Left ventricle myocardium inferior (tissue), 1 donor: Measurements from ENCODE around the gene FIBCD1. TPM values are rescaled to one million over a fixed set of nuclear protein-coding genes. Genes with fewer than 3 reads are reported as not detected.
"Not testable (repeated sequence)": the region's sequence is repeated elsewhere in the genome, so short reads cannot be mapped to it uniquely, and the experiment has no call there.

Experiments
- DNase-seq: peaks from one replicate; pipeline ENCODE4 v3.0.0-alpha.2; 2020
- H3K27ac ChIP-seq: fragments of 200-600 bp; replicated peaks from 2 replicates; pipeline ENCODE4 v1.8.0; 2021
- H3K27me3 ChIP-seq: fragments of 200-600 bp; 2 replicates; pipeline ENCODE4 v1.8.0; 2021; ENCODE audit warnings: low read depth
- H3K36me3 ChIP-seq: fragments of 200-600 bp; 2 replicates; pipeline ENCODE4 v1.8.0; 2021
- H3K4me1 ChIP-seq: fragments of 200-600 bp; 2 replicates; pipeline ENCODE4 v1.8.0; 2021
- H3K4me3 ChIP-seq: fragments of 200-600 bp; 2 replicates; pipeline ENCODE4 v1.8.0; 2021; ENCODE audit warnings: mild to moderate bottlenecking, moderate library complexity
- H3K9me3 ChIP-seq: fragments of 200-600 bp; replicated peaks from 2 replicates; pipeline ENCODE4 v1.8.0; 2021
- intact Hi-C: fragments of 100-400 bp; cut with micrococcal nuclease; formaldehyde crosslinking; loops from one replicate; pipeline ENCODE4 v1.11.0; 2022
- total RNA-seq: library from RNA; stranded (reverse); fragmentation: NEBNext Ultra II Directional; extraction: Animal tissue kit (Norgen Biotek cat#: 25700); gene quantifications from one replicate; pipeline ENCODE4 v1.2.1, GENCODE V29; 2021
- TF ChIP-seq, protein P1 (sequence below): fragments of 200-600 bp; IDR thresholded peaks from 2 replicates; pipeline ENCODE4 v1.8.0; 2021; ENCODE audit warnings: antibody characterized with exemption, mild to moderate bottlenecking, borderline replicate concordance
- donor health status: DM: no; HTN: yes; CAD: no; lungs with severe emphysema.

FIBCD1 gene
- total RNA-seq, 1 donor from 2014 or later: 0.58 TPM

DNA sequence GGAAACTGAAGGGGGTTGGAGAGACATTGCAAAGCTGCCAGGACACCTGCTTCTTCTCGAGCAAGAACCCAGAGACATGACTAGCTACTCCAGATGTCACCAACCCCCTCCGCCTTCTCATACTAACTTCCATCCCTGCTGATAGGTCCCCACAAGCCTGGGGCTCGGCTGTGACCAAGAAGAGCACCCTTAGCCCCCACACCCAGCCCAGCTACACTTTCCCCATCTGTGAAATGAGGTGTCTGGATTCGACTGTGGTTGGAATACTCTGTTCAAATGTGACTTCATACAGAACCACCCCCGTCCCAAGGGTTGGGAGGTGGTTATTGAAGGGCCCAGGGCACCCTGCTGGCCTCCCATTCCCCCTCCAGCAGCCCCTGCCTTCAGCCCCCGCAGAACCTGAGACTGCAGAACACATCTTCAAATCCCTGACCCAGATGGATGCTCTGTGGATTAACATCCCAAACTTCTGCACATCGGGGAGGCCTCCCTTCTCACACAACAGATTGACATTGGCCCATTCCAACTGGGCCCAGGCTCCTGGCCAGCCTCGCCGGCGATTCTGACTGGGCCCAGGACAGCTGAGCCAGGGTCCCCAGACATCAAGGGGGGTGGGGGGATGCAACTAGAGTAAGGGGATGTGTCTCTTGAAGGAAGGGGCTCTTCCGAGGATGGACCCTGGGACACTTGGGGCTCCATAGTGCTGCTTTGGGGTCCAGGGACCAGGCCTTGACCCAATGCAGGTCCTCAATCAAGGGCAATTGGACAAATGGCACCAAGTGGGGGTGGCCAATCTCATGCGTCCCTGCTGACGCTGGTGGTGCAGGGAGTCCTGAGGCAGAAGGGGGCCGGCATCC, 21.7 kb upstream of the FIBCD1 start:
- intact Hi-C loops: no loop called here
- H3K27ac ChIP-seq: no peak overlapping the region
- no peak for DNase-seq
- TF ChIP-seq, protein P1, sequence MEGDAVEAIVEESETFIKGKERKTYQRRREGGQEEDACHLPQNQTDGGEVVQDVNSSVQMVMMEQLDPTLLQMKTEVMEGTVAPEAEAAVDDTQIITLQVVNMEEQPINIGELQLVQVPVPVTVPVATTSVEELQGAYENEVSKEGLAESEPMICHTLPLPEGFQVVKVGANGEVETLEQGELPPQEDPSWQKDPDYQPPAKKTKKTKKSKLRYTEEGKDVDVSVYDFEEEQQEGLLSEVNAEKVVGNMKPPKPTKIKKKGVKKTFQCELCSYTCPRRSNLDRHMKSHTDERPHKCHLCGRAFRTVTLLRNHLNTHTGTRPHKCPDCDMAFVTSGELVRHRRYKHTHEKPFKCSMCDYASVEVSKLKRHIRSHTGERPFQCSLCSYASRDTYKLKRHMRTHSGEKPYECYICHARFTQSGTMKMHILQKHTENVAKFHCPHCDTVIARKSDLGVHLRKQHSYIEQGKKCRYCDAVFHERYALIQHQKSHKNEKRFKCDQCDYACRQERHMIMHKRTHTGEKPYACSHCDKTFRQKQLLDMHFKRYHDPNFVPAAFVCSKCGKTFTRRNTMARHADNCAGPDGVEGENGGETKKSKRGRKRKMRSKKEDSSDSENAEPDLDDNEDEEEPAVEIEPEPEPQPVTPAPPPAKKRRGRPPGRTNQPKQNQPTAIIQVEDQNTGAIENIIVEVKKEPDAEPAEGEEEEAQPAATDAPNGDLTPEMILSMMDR: no peak
- no peaks in the 10 kb centered on the region for H3K36me3 ChIP-seq
- peaks cover 10% of the 10 kb centered on the region for H3K9me3 ChIP-seq
- H3K4me1 ChIP-seq: peaks cover 6% of the 10 kb centered on the region
- H3K4me3 ChIP-seq: no peak overlapping the region
- H3K27me3 ChIP-seq: peaks cover 18% of the 10 kb centered on the region

DNA sequence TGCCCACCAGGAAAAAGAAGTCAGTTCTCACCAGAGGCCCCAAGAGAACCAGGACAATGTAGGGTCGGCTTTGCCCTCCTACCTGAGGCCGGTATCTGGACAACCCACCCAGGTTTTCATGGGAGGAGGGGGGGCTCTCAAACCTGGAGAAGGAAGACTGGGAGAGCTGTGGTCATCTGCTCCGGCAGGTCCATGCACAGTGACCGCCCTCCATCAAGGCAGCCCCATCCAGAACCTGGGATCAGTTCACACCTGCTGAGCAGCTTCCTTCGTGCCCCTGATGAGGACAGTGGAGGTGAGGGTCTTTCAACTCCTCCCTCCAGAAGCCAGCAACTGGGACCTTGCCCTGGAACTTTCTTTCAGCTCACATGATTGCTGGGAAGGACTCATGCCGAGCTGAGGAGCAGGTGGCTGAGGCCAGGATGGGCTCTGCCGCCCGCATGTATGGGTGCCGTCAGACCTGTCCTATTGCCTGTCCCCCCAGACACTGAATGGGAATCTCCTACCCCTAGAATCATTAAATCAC, 20.8 kb upstream of the FIBCD1 start:
- intact Hi-C loops: no loop called here
- Histone ChIP-seq H3K27me3 (peaks cover 19% of the 10 kb centered on the region), H3K4me1 (no peaks in the 10 kb centered on the region), H3K27ac (no peak overlapping the region), H3K9me3 (peaks cover 10% of the 10 kb centered on the region), H3K36me3 (no peaks in the 10 kb centered on the region), H3K4me3 (no peak overlapping the region)
- DNase-seq: no peak
- TF ChIP-seq, protein P1: no peak

DNA sequence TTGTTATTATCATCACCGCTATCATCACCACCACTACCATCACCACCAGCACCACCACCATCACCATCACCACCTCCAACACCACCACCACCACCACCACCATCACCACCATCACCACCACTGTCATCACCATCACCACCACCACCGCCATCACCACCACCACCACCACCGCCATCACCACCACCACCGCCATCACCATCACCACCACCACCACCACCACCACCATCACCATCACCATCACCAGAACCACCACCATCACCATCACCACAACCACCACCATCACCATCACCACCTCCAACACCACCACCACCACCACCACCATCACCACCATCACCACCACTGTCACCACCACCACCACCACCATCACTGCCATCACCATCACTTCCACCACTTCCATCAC, 19.5 kb upstream of the FIBCD1 start:
- H3K4me3 ChIP-seq, H3K9me3 ChIP-seq, H3K4me1 ChIP-seq, H3K27ac ChIP-seq, H3K36me3 ChIP-seq, DNase-seq, intact Hi-C loops: not testable (repeated sequence)
- H3K27me3 ChIP-seq: peaks cover 23% of the 10 kb centered on the region

DNA sequence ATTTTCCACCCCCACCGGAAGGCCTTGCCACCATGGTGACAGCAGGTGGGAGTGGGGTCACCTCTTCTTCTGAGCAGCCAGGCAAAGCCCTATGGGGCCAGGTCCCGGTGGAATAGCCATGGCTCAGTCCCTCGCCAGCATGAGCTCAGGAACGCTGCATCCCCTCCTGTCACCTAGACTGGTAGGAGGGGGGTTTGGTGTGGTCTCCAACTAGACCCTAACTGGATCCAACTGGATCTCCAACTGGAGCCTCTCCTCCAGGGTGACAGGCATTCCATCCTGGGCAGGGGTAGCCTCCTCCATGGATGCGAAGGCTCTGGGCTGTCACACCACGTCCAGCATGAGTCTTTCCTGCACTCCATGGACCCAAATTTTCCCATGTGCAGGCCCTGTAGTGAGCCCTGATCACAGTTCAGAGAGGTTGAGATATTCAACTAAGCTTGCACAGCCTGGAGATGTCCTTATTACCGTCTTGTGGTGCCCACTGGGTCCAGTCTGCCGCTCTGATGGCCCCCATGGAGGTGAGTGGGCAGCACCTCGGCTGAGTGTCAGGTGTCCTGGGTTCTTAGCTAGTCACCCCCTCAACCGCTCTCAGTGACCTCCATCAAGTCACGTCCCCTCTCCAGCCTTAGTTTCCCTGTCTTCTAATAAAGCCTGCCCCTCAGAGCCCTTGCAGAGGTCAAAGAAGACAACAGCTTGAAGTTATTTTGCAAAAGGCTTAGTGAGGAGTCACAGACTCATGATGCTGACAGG, 18.6 kb upstream of the FIBCD1 start:
- no peaks in the 10 kb centered on the region for H3K9me3 ChIP-seq
- H3K27ac ChIP-seq: no peak overlapping the region
- DNase-seq: no peak
- intact Hi-C loops: no loop called here
- H3K27me3 ChIP-seq: peaks cover 31% of the 10 kb centered on the region
- no peaks in the 10 kb centered on the region for H3K36me3 ChIP-seq
- H3K4me1 ChIP-seq: no peaks in the 10 kb centered on the region
- TF ChIP-seq, protein P1: no peak
- H3K4me3 ChIP-seq: no peak overlapping the region

DNA sequence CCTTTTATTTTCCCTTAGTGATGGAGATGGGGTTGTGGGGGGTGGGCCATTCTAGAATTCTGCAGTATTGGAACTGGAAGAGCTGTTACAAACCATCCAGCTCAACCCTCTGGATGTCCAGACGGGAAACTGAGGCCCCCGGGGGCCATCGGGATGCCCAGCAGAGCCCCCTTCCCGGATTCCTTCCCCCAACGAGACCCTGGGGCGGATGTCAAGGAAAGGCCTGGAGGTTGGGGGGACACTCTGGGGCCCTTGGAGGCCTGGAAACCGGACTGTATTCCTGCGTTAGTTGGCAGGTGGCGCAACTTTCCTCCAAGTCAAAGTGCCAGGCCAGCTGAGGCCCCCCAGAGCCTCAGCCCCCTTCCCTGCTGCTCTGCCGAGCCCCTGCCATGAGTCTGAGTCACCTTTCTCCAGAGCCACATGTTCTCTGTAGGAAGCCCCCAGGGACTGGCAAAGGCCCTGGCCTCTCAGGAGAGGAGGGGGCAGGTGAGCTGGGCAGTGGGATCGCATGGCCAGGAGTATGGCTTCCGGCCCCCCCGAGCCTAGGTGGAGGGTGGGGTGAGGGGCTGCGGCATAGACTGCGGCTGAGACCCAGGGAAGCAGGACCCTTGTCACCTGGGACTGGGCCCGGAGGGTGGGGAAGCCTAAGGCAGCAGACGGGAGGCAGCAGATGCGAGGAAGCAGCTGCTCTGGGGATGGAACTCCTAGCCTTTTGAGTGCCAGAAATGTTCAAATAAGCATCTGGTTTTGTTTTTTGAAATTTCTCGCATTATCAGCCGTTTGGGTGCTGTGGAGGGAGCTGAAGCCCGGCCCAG, 17.8 kb upstream of the FIBCD1 start:
- intact Hi-C loops: no loop called here
- Histone ChIP-seq H3K4me3 (no peak overlapping the region), H3K27ac (no peak overlapping the region), H3K9me3 (no peaks in the 10 kb centered on the region), H3K27me3 (peaks cover 31% of the 10 kb centered on the region), H3K36me3 (no peaks in the 10 kb centered on the region), H3K4me1 (no peaks in the 10 kb centered on the region)
- TF ChIP-seq, protein P1: no peak
- DNase-seq: no peak
